22Rv1 (cell line): ENCODE data around the gene DCDC1.

ENCODE experiments used
- CTCF ChIP-seq: fragments of 450-650 bp; IDR thresholded peaks from 2 replicates; pipeline ENCODE4 v1.5.1; 2017; ENCODE audit warnings: mild to moderate bottlenecking
- ZFX ChIP-seq: fragments of 450-650 bp; IDR thresholded peaks from 2 replicates; pipeline ENCODE4 v1.6.1; 2017; ENCODE audit warnings: antibody characterized with exemption, borderline replicate concordance

- no peak for TF ChIP-seq CTCF
- no peak for TF ChIP-seq ZFX
Observed at GRCh38 chr11:30926130-30926529, 443.4 kb downstream of the DCDC1 start.
